Osteocyte (in vitro differentiated cells): ENCODE data around the gene MCFD2. TPM values are rescaled to one million over a fixed set of nuclear protein-coding genes. Genes with fewer than 3 reads are reported as not detected.
A peak's percentile ranks its signal among the peaks of the same experiment; 100 is the strongest.

Experiments used
- DNase-seq: peaks from one replicate; pipeline ENCODE4 v3.0.0; 2021; ENCODE audit warnings: mixed read lengths; ENCODE audit not compliant: unreplicated experiment; ENCODE audit errors: extremely low spot score
- H3K27ac Mint-ChIP-seq: one replicate; pipeline ENCODE4 v1.8.0; 2021; ENCODE audit warnings: mild to moderate bottlenecking, mixed read lengths; ENCODE audit not compliant: unreplicated experiment
- H3K27me3 Mint-ChIP-seq: one replicate; pipeline ENCODE4 v1.8.0; 2021; ENCODE audit warnings: mixed read lengths; ENCODE audit not compliant: unreplicated experiment
- H3K36me3 Mint-ChIP-seq: one replicate; pipeline ENCODE4 v1.8.0; 2021; ENCODE audit warnings: mixed read lengths; ENCODE audit not compliant: unreplicated experiment
- H3K4me1 Mint-ChIP-seq: one replicate; pipeline ENCODE4 v1.8.0; 2021; ENCODE audit warnings: mixed read lengths; ENCODE audit not compliant: unreplicated experiment
- H3K4me3 Mint-ChIP-seq: one replicate; pipeline ENCODE4 v1.8.0; 2021; ENCODE audit warnings: mild to moderate bottlenecking, moderate library complexity, mixed read lengths; ENCODE audit not compliant: unreplicated experiment
- H3K9me3 Mint-ChIP-seq: one replicate; pipeline ENCODE4 v1.8.0; 2021; ENCODE audit warnings: mixed read lengths; ENCODE audit not compliant: unreplicated experiment
- CTCF ChIP-seq: fragments of 200-600 bp; sonication (generic); IDR thresholded peaks from 2 replicates; pipeline ENCODE4 v1.5.0; 2021; ENCODE audit warnings: antibody characterized with exemption, mild to moderate bottlenecking, moderate library complexity
- total RNA-seq: library from RNA; stranded (reverse); gene quantifications from 2 replicates; pipeline ENCODE4 v1.2.1, GENCODE V29; 2021

Gene MCFD2
- total RNA-seq, 1 donor from 2014 or later: 106 TPM

- H3K4me1 Mint-ChIP-seq: peaks cover 67% of the 10 kb centered on the region
- no peaks in the 10 kb centered on the region for H3K36me3 Mint-ChIP-seq
- DNase-seq: no peak
- H3K4me3 Mint-ChIP-seq: no peak overlapping the region
- no peak for TF ChIP-seq CTCF
- no peaks in the 10 kb centered on the region for H3K27me3 Mint-ChIP-seq
- H3K9me3 Mint-ChIP-seq: no peaks in the 10 kb centered on the region
- no peak overlapping the region for H3K27ac Mint-ChIP-seq
Observed at GRCh38 chr2:46859482-46859881, 56.1 kb downstream of the MCFD2 start.

GRCh38 chr2:46858702-46859090 is 56.9 kb downstream of the MCFD2 start:
- no peak for TF ChIP-seq CTCF
- Mint-ChIP-seq H3K27ac (peak overlapping the region; percentile 55), H3K9me3 (no peaks in the 10 kb centered on the region), H3K36me3 (no peaks in the 10 kb centered on the region), H3K4me3 (no peak overlapping the region), H3K4me1 (peaks cover 69% of the 10 kb centered on the region), H3K27me3 (no peaks in the 10 kb centered on the region)
- no peak for DNase-seq

GRCh38 chr2:46857871-46858701 is 57.5 kb downstream of the MCFD2 start:
- no peak overlapping the region for H3K4me3 Mint-ChIP-seq
- peak overlapping the region; percentile 55 for H3K27ac Mint-ChIP-seq

GRCh38 chr2:46856336-46856735 is 59.3 kb downstream of the MCFD2 start:
- no peak overlapping the region for H3K4me3 Mint-ChIP-seq
- H3K9me3 Mint-ChIP-seq: no peaks in the 10 kb centered on the region
- peak overlapping the region; percentile 92 for H3K27ac Mint-ChIP-seq
- no peaks in the 10 kb centered on the region for H3K27me3 Mint-ChIP-seq
- H3K36me3 Mint-ChIP-seq: no peaks in the 10 kb centered on the region
- H3K4me1 Mint-ChIP-seq: peaks cover 71% of the 10 kb centered on the region
- DNase-seq: no peak
- no peak for TF ChIP-seq CTCF

More at GRCh38 chr2:46857871-46858701, 57.5 kb downstream of the MCFD2 start:
- Mint-ChIP-seq H3K9me3 (no peaks in the 10 kb centered on the region), H3K27me3 (no peaks in the 10 kb centered on the region), H3K36me3 (no peaks in the 10 kb centered on the region), H3K4me1 (peaks cover 64% of the 10 kb centered on the region)
- no peak for TF ChIP-seq CTCF
- DNase-seq: no peak

GRCh38 chr2:46855805-46856204 is 59.8 kb downstream of the MCFD2 start:
- Mint-ChIP-seq H3K4me3 (no peak overlapping the region), H3K27ac (peak overlapping the region; percentile 92), H3K9me3 (no peaks in the 10 kb centered on the region), H3K36me3 (no peaks in the 10 kb centered on the region), H3K4me1 (peaks cover 76% of the 10 kb centered on the region), H3K27me3 (no peaks in the 10 kb centered on the region)
- DNase-seq: no peak
- no peak for TF ChIP-seq CTCF
